Activated CD4-positive, alpha-beta T cell treated with anti-CD3 and anti-CD28 coated beads for 36 hours (primary cell): Measurements from ENCODE around the gene WRNIP1. TPM values are rescaled to one million over a fixed set of nuclear protein-coding genes. Genes with fewer than 3 reads are reported as not detected.

ENCODE experiments used
- ATAC-seq: fragments of 200-7000 bp; cut with Tn5 transposase; one replicate; pipeline ENCODE4 v1.10.0; 2021; ENCODE audit warnings: mild to moderate bottlenecking, moderate library complexity
- CTCF ChIA-PET: fragments of 350-600 bp; sonication (Branson Sonifier 250); formaldehyde crosslinking; loops from one replicate; lab custom pipeline; 2021; ENCODE audit warnings: antibody characterized with exemption; lab: Charles Lee
- POLR2A ChIA-PET: fragments of 350-600 bp; sonication (Branson Sonifier 250); formaldehyde crosslinking; loops from one replicate; lab custom pipeline; 2021; ENCODE audit warnings: antibody characterized with exemption, inconsistent platforms; lab: Charles Lee
- DNase-seq: peaks from one replicate; pipeline ENCODE4 v3.0.0-alpha.2; 2020
- H3K27ac Mint-ChIP-seq: one replicate; pipeline ENCODE4 v1.8.0; 2021; ENCODE audit warnings: mixed read lengths
- H3K27me3 Mint-ChIP-seq: one replicate; pipeline ENCODE4 v1.8.0; 2021; ENCODE audit warnings: mixed read lengths
- H3K36me3 Mint-ChIP-seq: one replicate; pipeline ENCODE4 v1.8.0; 2021; ENCODE audit warnings: low read depth, mixed read lengths
- H3K4me1 Mint-ChIP-seq: one replicate; pipeline ENCODE4 v1.8.0; 2021; ENCODE audit warnings: mixed read lengths
- H3K4me3 Mint-ChIP-seq: one replicate; pipeline ENCODE4 v1.8.0; 2021; ENCODE audit warnings: mild to moderate bottlenecking, moderate library complexity, mixed read lengths
- H3K9me3 Mint-ChIP-seq: one replicate; pipeline ENCODE4 v1.8.0; 2021; ENCODE audit warnings: low read depth, mixed read lengths
- intact Hi-C, 2 experiments: fragments of 100-400 bp; cut with DNase I in 1 of 2; cut with micrococcal nuclease in 1 of 2; formaldehyde crosslinking; loops; one replicate each; pipeline versions ENCODE4 v1.14.2 to v1.15.1; 2022 to 2024; cut with DNase I, micrococcal nuclease
- total RNA-seq, 2 experiments: library from RNA; stranded (reverse); gene quantifications; one replicate each; pipeline ENCODE4 v1.2.3, GENCODE V29; 2021

Gene WRNIP1
- total RNA-seq = 10 to 100 TPM; 41.6 to 42.3 TPM

- peak; percentile 90 for ATAC-seq
- ChIA-PET CTCF (interaction anchor here (0.7 to 5.9 kb wide), 8 partner anchors 14 to 1246 kb away, joined by 3 to 33 read pairs (median 4); partner anchors contain the start of gene SERPINB1), POLR2A (interaction anchor here (0.5 to 1.7 kb wide), 9 partner anchors 28 to 303 kb away, joined by 3 to 11 read pairs (median 5); partner anchors contain the start of genes RIPK1, SERPINB1 and SERPINB9)
- H3K27ac Mint-ChIP-seq = peak within 1 kb of the TSS; percentile 98
- H3K4me1 Mint-ChIP-seq = peaks cover 51% of the 10 kb centered on the region
- no peaks in the 10 kb centered on the region for H3K9me3 Mint-ChIP-seq
- peak; percentile 98 for DNase-seq
- H3K36me3 Mint-ChIP-seq = peaks cover 25% of the 10 kb centered on the region
- H3K27me3 Mint-ChIP-seq = no peaks in the 10 kb centered on the region
- H3K4me3 Mint-ChIP-seq = peak within 1 kb of the TSS; percentile 94
- intact Hi-C loops = loop anchor here (1.0 to 5.0 kb wide), 14 partner anchors 76 to 1371 kb away; partner anchors contain the start of genes GMDS (in 2 of the 2), RIPK1 (in 2 of the 2), BPHL (in 1 of the 2) and NQO2 (in 1 of the 2)
Observed at GRCh38 chr6:2765166-2765895, at the start of gene WRNIP1. Gene WRNIP1 (plus strand): TSS chr6:2765393. CDS start chr6:2765623, 230 bp downstream.

- H3K4me3 Mint-ChIP-seq = no peak overlapping the region
- peaks cover 5% of the 10 kb centered on the region for H3K27me3 Mint-ChIP-seq
- no peak overlapping the region for H3K27ac Mint-ChIP-seq
- peaks cover 5% of the 10 kb centered on the region for H3K4me1 Mint-ChIP-seq
- peaks cover 3% of the 10 kb centered on the region for H3K9me3 Mint-ChIP-seq
- ChIA-PET POLR2A (no interaction called here), CTCF (no interaction called here)
- intact Hi-C loops = no loop called here
- no peak for DNase-seq
- H3K36me3 Mint-ChIP-seq = peaks cover 3% of the 10 kb centered on the region
- ATAC-seq = no peak
Observed at GRCh38 chr6:2715737-2716136, 49.5 kb upstream of the WRNIP1 start.

- H3K9me3 Mint-ChIP-seq = peaks cover 6% of the 10 kb centered on the region
- POLR2A ChIA-PET = no interaction called here
Observed at GRCh38 chr6:2716936-2717700, 48.1 kb upstream of the WRNIP1 start.

GRCh38 chr6:2718334-2719092 lies 46.7 kb upstream of the WRNIP1 start:
- DNase-seq = no peak
- no peak for ATAC-seq
- Mint-ChIP-seq H3K4me3 (no peak overlapping the region), H3K27ac (no peak overlapping the region), H3K9me3 (peaks cover 10% of the 10 kb centered on the region), H3K27me3 (no peaks in the 10 kb centered on the region), H3K4me1 (peaks cover 5% of the 10 kb centered on the region), H3K36me3 (peaks cover 6% of the 10 kb centered on the region)
- ChIA-PET POLR2A (interaction anchor here (0.6 kb wide), 1 partner anchor 9 kb away, joined by 3 read pairs; no protein-coding TSS in a partner anchor), CTCF (interaction anchor here (0.6 to 2.5 kb wide), 4 partner anchors 12 to 32 kb away, joined by 3 to 7 read pairs (median 4); partner anchors contain the start of gene MYLK4)
- intact Hi-C loops = no loop called here

More at GRCh38 chr6:2716936-2717700, 48.1 kb upstream of the WRNIP1 start:
- no peak for DNase-seq
- peaks cover 3% of the 10 kb centered on the region for H3K27me3 Mint-ChIP-seq
- no peak overlapping the region for H3K27ac Mint-ChIP-seq
- H3K4me1 Mint-ChIP-seq = peaks cover 5% of the 10 kb centered on the region
- peaks cover 6% of the 10 kb centered on the region for H3K36me3 Mint-ChIP-seq
- CTCF ChIA-PET = interaction anchor here (1.0 to 2.5 kb wide), 2 partner anchors 9 to 33 kb away, joined by 4 to 7 read pairs; partner anchors contain the start of gene MYLK4
- H3K4me3 Mint-ChIP-seq = no peak overlapping the region
- intact Hi-C loops = no loop called here
- ATAC-seq = no peak

- CTCF ChIA-PET = interaction anchor here (0.6 to 2.5 kb wide), 3 partner anchors 25 to 31 kb away, joined by 3 to 7 read pairs (median 4); partner anchors contain the start of gene MYLK4
- no peak overlapping the region for H3K27ac Mint-ChIP-seq
- H3K4me1 Mint-ChIP-seq = peaks cover 5% of the 10 kb centered on the region
- POLR2A ChIA-PET = interaction anchor here (0.6 kb wide), 1 partner anchor 9 kb away, joined by 3 read pairs; no protein-coding TSS in a partner anchor
- H3K27me3 Mint-ChIP-seq = no peaks in the 10 kb centered on the region
- H3K9me3 Mint-ChIP-seq = peaks cover 10% of the 10 kb centered on the region
- ATAC-seq (no peak), DNase-seq (no peak)
- no peak overlapping the region for H3K4me3 Mint-ChIP-seq
- intact Hi-C loops = no loop called here
- H3K36me3 Mint-ChIP-seq = peaks cover 6% of the 10 kb centered on the region
Observed at GRCh38 chr6:2719093-2719455, 46.1 kb upstream of the WRNIP1 start.

- no peak for ATAC-seq
- intact Hi-C loops = no loop called here
- Mint-ChIP-seq H3K36me3 (peaks cover 6% of the 10 kb centered on the region), H3K9me3 (peaks cover 10% of the 10 kb centered on the region), H3K27ac (no peak overlapping the region), H3K27me3 (no peaks in the 10 kb centered on the region), H3K4me1 (peaks cover 5% of the 10 kb centered on the region), H3K4me3 (no peak overlapping the region)
- DNase-seq = no peak
- POLR2A ChIA-PET = no interaction called here
- CTCF ChIA-PET = interaction anchor here (1.5 kb wide), 1 partner anchor 27 kb away, joined by 3 read pairs; no protein-coding TSS in a partner anchor
Observed at GRCh38 chr6:2721219-2721618, 44.0 kb upstream of the WRNIP1 start.

- H3K4me3 Mint-ChIP-seq = no peak overlapping the region
- intact Hi-C loops = no loop called here
- CTCF ChIA-PET = interaction anchor here (1.1 to 1.9 kb wide), 2 partner anchors 9 to 25 kb away, joined by 4 to 6 read pairs; partner anchors contain the start of gene MYLK4
- no peak for ATAC-seq
- peaks cover 2% of the 10 kb centered on the region for H3K27me3 Mint-ChIP-seq
- H3K4me1 Mint-ChIP-seq = no peaks in the 10 kb centered on the region
- peaks cover 10% of the 10 kb centered on the region for H3K9me3 Mint-ChIP-seq
- peaks cover 5% of the 10 kb centered on the region for H3K36me3 Mint-ChIP-seq
- DNase-seq = no peak
- no peak overlapping the region for H3K27ac Mint-ChIP-seq
- POLR2A ChIA-PET = no interaction called here
Observed at GRCh38 chr6:2725364-2725988, 39.7 kb upstream of the WRNIP1 start.

GRCh38 chr6:2725999-2726567 lies 39.1 kb upstream of the WRNIP1 start:
- ATAC-seq (no peak), DNase-seq (no peak)
- CTCF ChIA-PET = interaction anchor here (0.6 to 1.9 kb wide), 3 partner anchors 10 to 1891 kb away, joined by 3 to 6 read pairs (median 4); partner anchors contain the start of gene MYLK4
- Mint-ChIP-seq H3K4me3 (no peak overlapping the region), H3K36me3 (peaks cover 3% of the 10 kb centered on the region), H3K27ac (no peak overlapping the region), H3K9me3 (peaks cover 10% of the 10 kb centered on the region), H3K4me1 (no peaks in the 10 kb centered on the region), H3K27me3 (peaks cover 2% of the 10 kb centered on the region)
- intact Hi-C loops = no loop called here
- POLR2A ChIA-PET = no interaction called here

GRCh38 chr6:2729921-2730320 lies 35.3 kb upstream of the WRNIP1 start:
- DNase-seq (no peak), ATAC-seq (no peak)
- H3K27ac Mint-ChIP-seq = no peak overlapping the region
- H3K4me3 Mint-ChIP-seq = no peak overlapping the region
- H3K36me3 Mint-ChIP-seq = no peaks in the 10 kb centered on the region
- H3K27me3 Mint-ChIP-seq = peaks cover 2% of the 10 kb centered on the region
- POLR2A ChIA-PET = no interaction called here
- intact Hi-C loops = loop anchor here in 1 of 2 experiments (10.0 kb wide), 1 partner anchor 495 kb away; no protein-coding TSS in a partner anchor
- H3K9me3 Mint-ChIP-seq = no peaks in the 10 kb centered on the region
- CTCF ChIA-PET = interaction anchor here (0.5 to 2.5 kb wide), 3 partner anchors 8 to 334 kb away, joined by 3 to 13 read pairs (median 6); partner anchors contain the start of gene MYLK4
- H3K4me1 Mint-ChIP-seq = peaks cover 6% of the 10 kb centered on the region
